Vagina (tissue), 2 donors: ENCODE results near the gene NKAP. TPM values are rescaled to one million over a fixed set of nuclear protein-coding genes. Genes with fewer than 3 reads are reported as not detected.

Experiments
- DNase-seq, 2 donors: peaks; one replicate each; pipeline ENCODE4 v3.0.0-alpha.2; 2017; ENCODE audit errors: extremely low spot score in 2 of 2
- H3K27ac ChIP-seq: fragments of 200-600 bp; sonication (generic); one replicate; pipeline ENCODE4 v1.5.1; 2019
- H3K27me3 ChIP-seq: fragments of 200-600 bp; sonication (generic); one replicate; pipeline ENCODE4 v1.5.1; 2019
- H3K36me3 ChIP-seq, 2 donors: fragments of 200-600 bp; sonication (generic); one replicate each; pipeline ENCODE4 v1.5.1; 2017 to 2019
- H3K4me1 ChIP-seq: fragments of 200-600 bp; sonication (generic); one replicate; pipeline ENCODE4 v1.5.1; 2019
- H3K4me3 ChIP-seq, 2 donors: fragments of 200-600 bp; sonication (generic); 1 replicate in 1 of 2; 2 replicates in 1 of 2; pipeline ENCODE4 v1.5.1; 2016 to 2019
- H3K9me3 ChIP-seq: fragments of 200-600 bp; sonication (generic); one replicate; pipeline ENCODE4 v1.5.1; 2019
- POLR2A ChIP-seq, 2 donors: fragments of 450-650 bp; IDR thresholded peaks; one replicate each; pipeline ENCODE4 v1.6.1; 2017; ENCODE audit warnings: antibody characterized with exemption in 2 of 2, mild to moderate bottlenecking in 2 of 2, moderate library complexity in 2 of 2
- POLR2AphosphoS5 ChIP-seq, 2 donors: sonication (generic); formaldehyde crosslinking; IDR thresholded peaks; one replicate each; pipeline ENCODE4 v1.9.0; 2017; ENCODE audit warnings: antibody characterized with exemption in 2 of 2, mild to moderate bottlenecking in 2 of 2, low read depth in 1 of 2; ENCODE audit not compliant: insufficient read depth in 1 of 2
- intact Hi-C: fragments of 100-400 bp; cut with DNase I; formaldehyde crosslinking; loops from one replicate; pipeline ENCODE4 v1.15.1; 2023
- total RNA-seq: library from RNA; depleted of rRNA; stranded (reverse); fragments of >200 nt; gene quantifications from one replicate; pipeline ENCODE4 v1.2.3, GENCODE V29; 2016
- TF ChIP-seq, protein P1 (sequence below), 3 experiments: fragments of 450-650 bp in 2 of 3; fragments of 200-600 bp in 1 of 3; sonication (generic) in 1 of 3; IDR thresholded peaks; one replicate each; pipeline ENCODE4 v1.5.1; 2017 to 2019; ENCODE audit warnings: antibody characterized with exemption in 3 of 3, mild to moderate bottlenecking in 2 of 3, moderate library complexity in 2 of 3

The NKAP gene
- total RNA-seq, 1 donor from 2014 or later = 6.4 TPM

DNA sequence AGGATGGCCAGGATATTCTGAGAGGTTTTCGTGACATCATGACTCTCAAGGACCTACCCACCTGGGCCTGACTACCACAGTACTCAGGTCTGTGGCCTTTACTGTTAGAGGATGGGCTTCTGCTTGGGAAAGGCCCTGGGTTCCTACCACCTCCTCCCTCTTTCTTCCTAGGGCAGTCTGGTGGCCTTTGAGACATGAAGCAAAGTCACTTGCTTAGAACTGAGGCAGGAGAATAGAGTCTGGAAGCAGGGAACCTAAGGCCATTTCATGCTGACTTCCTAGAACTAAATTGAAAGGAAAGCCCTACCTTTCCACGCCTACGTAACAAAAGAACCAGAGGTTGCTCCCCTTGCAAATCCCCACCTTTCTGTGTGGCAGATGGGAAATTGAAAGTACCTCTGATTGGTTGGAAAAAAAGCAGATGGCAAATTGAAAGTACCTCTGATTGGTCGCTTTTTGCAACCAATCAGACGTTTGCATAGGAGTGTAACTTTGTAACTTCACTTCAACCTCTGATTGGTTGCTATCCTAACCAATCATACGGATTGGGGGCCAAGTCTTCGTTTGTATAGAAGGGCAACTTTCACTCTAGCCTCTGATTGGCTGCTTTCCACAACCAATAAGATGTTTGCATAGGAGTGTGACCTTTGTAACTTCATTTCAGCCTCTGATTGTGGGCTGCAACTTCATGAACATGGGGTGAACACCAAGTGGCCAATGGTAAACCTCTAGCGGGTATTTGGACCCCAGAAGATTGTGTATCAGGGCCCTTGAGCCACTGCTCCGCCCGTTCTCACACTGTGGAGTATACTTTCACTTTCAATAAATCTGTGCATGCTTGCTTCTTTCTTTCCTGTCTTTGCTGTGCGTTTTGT, 57.8 kb downstream of the NKAP start:
- DNase-seq = no peak
- no peaks in the 10 kb centered on the region for H3K36me3 ChIP-seq
- H3K4me1 ChIP-seq = no peaks in the 10 kb centered on the region
- TF ChIP-seq, protein P1, sequence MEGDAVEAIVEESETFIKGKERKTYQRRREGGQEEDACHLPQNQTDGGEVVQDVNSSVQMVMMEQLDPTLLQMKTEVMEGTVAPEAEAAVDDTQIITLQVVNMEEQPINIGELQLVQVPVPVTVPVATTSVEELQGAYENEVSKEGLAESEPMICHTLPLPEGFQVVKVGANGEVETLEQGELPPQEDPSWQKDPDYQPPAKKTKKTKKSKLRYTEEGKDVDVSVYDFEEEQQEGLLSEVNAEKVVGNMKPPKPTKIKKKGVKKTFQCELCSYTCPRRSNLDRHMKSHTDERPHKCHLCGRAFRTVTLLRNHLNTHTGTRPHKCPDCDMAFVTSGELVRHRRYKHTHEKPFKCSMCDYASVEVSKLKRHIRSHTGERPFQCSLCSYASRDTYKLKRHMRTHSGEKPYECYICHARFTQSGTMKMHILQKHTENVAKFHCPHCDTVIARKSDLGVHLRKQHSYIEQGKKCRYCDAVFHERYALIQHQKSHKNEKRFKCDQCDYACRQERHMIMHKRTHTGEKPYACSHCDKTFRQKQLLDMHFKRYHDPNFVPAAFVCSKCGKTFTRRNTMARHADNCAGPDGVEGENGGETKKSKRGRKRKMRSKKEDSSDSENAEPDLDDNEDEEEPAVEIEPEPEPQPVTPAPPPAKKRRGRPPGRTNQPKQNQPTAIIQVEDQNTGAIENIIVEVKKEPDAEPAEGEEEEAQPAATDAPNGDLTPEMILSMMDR (IDR thresholded peaks at IDR 0.05) = no peak
- TF ChIP-seq POLR2AphosphoS5 (IDR thresholded peaks at IDR 0.05; ENCODE audit: insufficient read depth in 1 of 2, low read depth in 1 of 2) (no peak), POLR2A (IDR thresholded peaks at IDR 0.05) (no peak)
- no peaks in the 10 kb centered on the region for H3K9me3 ChIP-seq
- no peaks in the 10 kb centered on the region for H3K27me3 ChIP-seq
- H3K27ac ChIP-seq = no peak overlapping the region
- no peak overlapping the region for H3K4me3 ChIP-seq
- intact Hi-C loops = no loop called here

DNA sequence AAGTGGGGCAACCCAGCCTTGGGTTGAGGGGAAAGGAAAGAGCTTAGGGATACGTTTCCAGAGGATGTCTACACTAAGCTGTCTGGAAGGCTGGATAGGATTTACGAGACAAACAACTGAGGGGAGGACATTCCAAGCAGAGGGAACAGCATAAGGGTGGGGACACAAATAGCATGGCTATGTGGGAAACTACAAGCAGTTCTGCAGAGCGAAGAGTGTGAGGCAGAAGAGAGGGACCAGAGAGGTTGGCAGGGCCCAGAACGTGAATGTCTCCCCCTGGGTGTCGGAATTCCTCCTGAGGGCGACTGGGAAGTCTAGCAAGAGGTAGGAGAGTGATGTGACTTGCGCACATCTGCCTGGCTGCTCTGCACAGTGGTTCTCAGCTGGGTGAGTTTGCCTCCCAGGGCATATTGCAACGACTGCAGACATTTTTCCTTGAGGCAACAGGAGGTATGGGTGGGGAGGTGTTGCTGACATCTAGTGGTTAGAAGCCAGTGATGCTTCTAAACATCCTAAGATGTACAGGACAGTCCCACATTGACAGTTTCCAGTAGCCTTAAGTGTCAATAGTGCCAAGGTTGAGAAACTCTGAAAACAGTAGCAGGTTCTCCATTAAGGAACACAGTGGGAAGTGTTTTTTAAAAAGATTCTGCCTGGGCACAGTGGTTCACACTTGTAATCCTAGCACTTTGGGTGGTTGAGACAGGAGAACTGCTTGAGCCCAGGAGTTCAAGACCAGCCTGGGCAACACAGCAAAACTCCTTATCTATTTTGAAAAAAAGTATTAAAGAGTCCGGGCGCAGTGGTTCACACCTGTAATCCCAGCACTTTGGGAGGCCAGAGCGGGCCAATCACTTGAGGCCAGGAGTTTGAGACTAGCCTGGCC, 62.8 kb downstream of the NKAP start:
- Histone ChIP-seq H3K36me3 (peaks cover 0 to 7% of the 10 kb centered on the region in 2 donors), H3K27ac (no peak overlapping the region), H3K4me1 (no peaks in the 10 kb centered on the region), H3K27me3 (no peaks in the 10 kb centered on the region), H3K9me3 (no peaks in the 10 kb centered on the region), H3K4me3 (no peak overlapping the region)
- intact Hi-C loops = no loop called here
- TF ChIP-seq POLR2A (IDR thresholded peaks at IDR 0.05) = no peak
- TF ChIP-seq, protein P1 (IDR thresholded peaks at IDR 0.05) = peak in 1 of 3 experiments; percentile 33
- no peak for TF ChIP-seq POLR2AphosphoS5 (IDR thresholded peaks at IDR 0.05; ENCODE audit: insufficient read depth in 1 of 2, low read depth in 1 of 2)
- no peak for DNase-seq

DNA sequence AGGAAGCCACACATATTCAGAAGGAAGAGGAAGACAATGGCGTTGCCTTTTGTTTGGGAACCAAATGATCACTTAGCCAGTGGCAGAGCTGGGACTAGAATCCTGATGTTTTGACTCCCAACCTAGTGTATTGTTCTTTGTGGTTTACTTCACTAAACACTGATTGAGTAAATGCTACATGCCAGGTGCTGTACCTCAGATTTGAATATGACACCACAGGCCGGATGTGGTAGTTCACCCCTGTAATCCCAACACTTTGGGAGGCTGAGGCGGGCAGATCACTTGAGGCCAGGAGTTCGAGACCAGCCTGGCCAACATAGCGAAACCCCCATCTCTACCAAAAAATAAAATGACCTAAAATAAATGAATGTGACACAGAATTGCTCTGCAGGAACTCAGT, 63.5 kb downstream of the NKAP start:
- DNase-seq = no peak
- H3K4me1 ChIP-seq = no peaks in the 10 kb centered on the region
- TF ChIP-seq POLR2A (IDR thresholded peaks at IDR 0.05) = no peak
- TF ChIP-seq, protein P1 (IDR thresholded peaks at IDR 0.05) = no peak
- TF ChIP-seq POLR2AphosphoS5 (IDR thresholded peaks at IDR 0.05; ENCODE audit: insufficient read depth in 1 of 2, low read depth in 1 of 2) = no peak
- intact Hi-C loops = no loop called here
- H3K36me3 ChIP-seq = peaks cover 0 to 7% of the 10 kb centered on the region in 2 donors
- H3K27me3 ChIP-seq = no peaks in the 10 kb centered on the region
- no peak overlapping the region for H3K4me3 ChIP-seq
- no peaks in the 10 kb centered on the region for H3K9me3 ChIP-seq
- no peak overlapping the region for H3K27ac ChIP-seq

DNA sequence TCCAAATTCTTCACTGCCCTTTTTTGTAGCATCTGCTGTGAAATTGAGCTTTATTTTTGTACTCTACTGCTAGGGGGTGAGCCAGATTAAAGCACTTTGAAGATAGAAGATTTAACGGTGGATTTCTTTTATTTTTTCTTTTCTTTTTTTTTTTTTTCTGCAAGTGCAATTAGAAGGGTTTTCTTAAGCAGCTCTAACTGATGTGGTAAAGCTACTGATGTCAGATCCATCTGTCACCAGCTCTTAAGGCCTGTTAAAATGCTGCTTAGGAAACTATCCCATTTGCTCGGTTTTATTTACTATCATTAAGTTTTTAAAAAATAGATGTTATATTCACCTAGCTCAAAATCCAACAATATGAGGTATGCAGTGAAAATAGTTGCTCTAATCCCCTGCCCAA, 64.8 kb downstream of the NKAP start:
- Histone ChIP-seq H3K27me3 (no peaks in the 10 kb centered on the region), H3K27ac (no peak overlapping the region), H3K4me1 (no peaks in the 10 kb centered on the region), H3K4me3 (no peak overlapping the region), H3K36me3 (peaks cover 0 to 7% of the 10 kb centered on the region in 2 donors), H3K9me3 (no peaks in the 10 kb centered on the region)
- DNase-seq = no peak
- intact Hi-C loops = no loop called here
- TF ChIP-seq POLR2AphosphoS5 (IDR thresholded peaks at IDR 0.05; ENCODE audit: insufficient read depth in 1 of 2, low read depth in 1 of 2) (no peak), POLR2A (IDR thresholded peaks at IDR 0.05) (no peak)
- TF ChIP-seq, protein P1 (IDR thresholded peaks at IDR 0.05) = no peak
